ENCODE measurements around the gene FAM222A.

The FAM222A gene

GRCh38 chr12:109767991-109768900 is 54.6 kb downstream of the FAM222A start:
- ATAC-seq (replicated peaks; ENCODE audit: extremely low read depth, poor library complexity, severe bottlenecking), result no peak
- H3K36me3 Mint-ChIP-seq (ENCODE audit: insufficient read depth), result peaks cover 1% of the 10 kb centered on the region
- H3K27ac Mint-ChIP-seq (ENCODE audit: low read depth), result no peak overlapping the region
- no peak for DNase-seq (ENCODE audit: low spot score in 2 of 2)
- no peak overlapping the region for H3K4me3 Mint-ChIP-seq
- H3K9me3 Mint-ChIP-seq, result no peaks in the 10 kb centered on the region
- H3K4me1 Mint-ChIP-seq, result no peaks in the 10 kb centered on the region
- no peaks in the 10 kb centered on the region for H3K27me3 Mint-ChIP-seq

- no peak for DNase-seq (ENCODE audit: low spot score in 2 of 2)
- Mint-ChIP-seq H3K27me3 (no peaks in the 10 kb centered on the region), H3K4me1 (no peaks in the 10 kb centered on the region), H3K27ac (ENCODE audit: low read depth) (no peak overlapping the region), H3K9me3 (no peaks in the 10 kb centered on the region), H3K36me3 (ENCODE audit: insufficient read depth) (peaks cover 1% of the 10 kb centered on the region), H3K4me3 (no peak overlapping the region)
- no peak for ATAC-seq (replicated peaks; ENCODE audit: extremely low read depth, poor library complexity, severe bottlenecking)
Observed at GRCh38 chr12:109768901-109769670, 55.5 kb downstream of the FAM222A start.

DNA sequence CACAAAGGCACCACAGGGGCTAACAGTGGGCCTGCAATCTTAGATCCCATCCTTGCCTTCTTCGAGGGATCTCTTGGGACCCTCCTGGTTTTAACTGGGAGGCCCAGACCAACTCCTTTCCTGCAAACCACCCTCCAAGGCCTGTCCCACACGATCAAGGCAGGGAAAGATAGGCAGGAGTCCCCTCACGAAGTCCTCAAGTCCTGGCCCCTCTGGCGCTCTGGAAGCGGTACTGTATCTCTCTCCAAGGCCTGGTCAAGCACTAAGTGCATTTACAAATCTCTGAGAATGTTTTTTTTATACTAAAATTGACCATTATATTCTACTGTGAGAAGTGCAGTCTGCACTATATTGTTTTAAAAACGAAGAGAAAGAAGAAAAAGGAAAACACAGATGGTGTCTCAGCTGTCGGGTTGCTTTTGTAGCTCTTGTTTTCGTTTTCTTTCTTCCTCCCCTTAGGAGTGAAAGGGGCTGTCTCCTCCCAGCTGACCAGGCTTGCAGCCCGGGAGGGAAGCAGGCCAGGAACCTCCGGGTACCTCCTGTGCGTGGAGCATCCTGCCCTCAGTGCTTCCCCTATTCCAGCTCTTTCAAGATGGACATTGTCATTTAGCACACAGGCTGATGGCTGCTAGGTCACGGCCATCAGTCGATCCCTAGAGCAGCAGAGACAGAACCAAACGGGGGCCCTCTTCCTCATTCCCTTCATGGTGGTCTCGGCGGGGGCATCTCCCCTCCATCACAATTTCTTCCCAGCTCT is 56.7 kb downstream of the FAM222A start:
- no peak for ATAC-seq (replicated peaks; ENCODE audit: extremely low read depth, poor library complexity, severe bottlenecking)
- no peaks in the 10 kb centered on the region for H3K4me1 Mint-ChIP-seq

DNA sequence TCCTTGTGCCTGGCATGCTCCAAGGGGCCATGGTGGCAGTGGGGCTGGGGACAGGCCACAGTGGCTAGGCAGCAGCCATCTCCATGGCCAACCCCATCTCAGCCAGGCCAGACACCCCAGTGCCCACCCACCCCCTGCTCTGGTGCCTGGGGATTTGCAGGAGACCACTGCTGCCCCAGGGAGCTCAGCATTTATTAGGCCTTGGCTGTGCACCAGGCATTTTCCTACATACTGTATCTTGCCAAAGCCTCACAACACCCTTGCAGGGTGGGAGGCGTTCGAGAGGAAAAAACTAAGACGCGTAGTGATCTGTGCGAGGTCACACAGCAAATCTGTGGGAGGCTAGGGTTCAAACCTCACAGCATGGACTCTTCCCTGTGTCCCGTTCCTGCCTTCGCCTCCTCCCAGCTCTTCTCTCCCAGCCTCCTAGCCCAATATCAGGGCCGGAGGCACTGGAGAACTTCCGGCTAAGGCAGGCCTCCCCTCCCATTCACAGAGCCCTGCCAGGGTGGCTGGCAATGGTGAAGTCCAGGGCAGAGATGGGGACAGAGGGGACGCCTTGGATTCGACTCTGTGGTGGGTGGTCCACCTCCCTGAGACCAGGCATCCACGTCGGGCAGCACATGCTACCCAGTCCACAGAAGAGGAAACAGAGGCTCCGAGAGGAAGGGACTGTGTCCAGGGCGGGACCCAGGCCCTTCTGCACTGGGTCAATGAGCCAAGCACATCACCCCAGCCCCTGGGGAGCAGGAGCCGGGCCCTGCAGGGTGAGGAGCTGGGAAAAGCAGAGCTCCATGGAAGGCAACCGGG is 57.4 kb downstream of the FAM222A start:
- H3K4me1 Mint-ChIP-seq, result no peaks in the 10 kb centered on the region
- DNase-seq (ENCODE audit: low spot score in 2 of 2) (no peak), ATAC-seq (replicated peaks; ENCODE audit: extremely low read depth, poor library complexity, severe bottlenecking) (no peak)
- H3K4me3 Mint-ChIP-seq, result no peak overlapping the region
- H3K27ac Mint-ChIP-seq (ENCODE audit: low read depth), result no peak overlapping the region
- H3K9me3 Mint-ChIP-seq, result no peaks in the 10 kb centered on the region
- H3K27me3 Mint-ChIP-seq, result no peaks in the 10 kb centered on the region
- peaks cover 1% of the 10 kb centered on the region for H3K36me3 Mint-ChIP-seq (ENCODE audit: insufficient read depth)

More for the DNA sequence above, 56.7 kb downstream of the FAM222A start:
- no peaks in the 10 kb centered on the region for H3K27me3 Mint-ChIP-seq
- no peaks in the 10 kb centered on the region for H3K9me3 Mint-ChIP-seq
- H3K27ac Mint-ChIP-seq (ENCODE audit: low read depth), result no peak overlapping the region
- peaks cover 1% of the 10 kb centered on the region for H3K36me3 Mint-ChIP-seq (ENCODE audit: insufficient read depth)
- H3K4me3 Mint-ChIP-seq, result no peak overlapping the region
- DNase-seq (ENCODE audit: low spot score in 2 of 2), result no peak

- H3K36me3 Mint-ChIP-seq (ENCODE audit: insufficient read depth), result peaks cover 1% of the 10 kb centered on the region
- no peak for DNase-seq (ENCODE audit: low spot score in 2 of 2)
- no peak for ATAC-seq (replicated peaks; ENCODE audit: extremely low read depth, poor library complexity, severe bottlenecking)
- no peaks in the 10 kb centered on the region for H3K9me3 Mint-ChIP-seq
- H3K4me3 Mint-ChIP-seq, result no peak overlapping the region
- H3K4me1 Mint-ChIP-seq, result no peaks in the 10 kb centered on the region
- H3K27ac Mint-ChIP-seq (ENCODE audit: low read depth), result no peak overlapping the region
- H3K27me3 Mint-ChIP-seq, result no peaks in the 10 kb centered on the region
Observed at GRCh38 chr12:109771746-109772621, 58.4 kb downstream of the FAM222A start.

DNA sequence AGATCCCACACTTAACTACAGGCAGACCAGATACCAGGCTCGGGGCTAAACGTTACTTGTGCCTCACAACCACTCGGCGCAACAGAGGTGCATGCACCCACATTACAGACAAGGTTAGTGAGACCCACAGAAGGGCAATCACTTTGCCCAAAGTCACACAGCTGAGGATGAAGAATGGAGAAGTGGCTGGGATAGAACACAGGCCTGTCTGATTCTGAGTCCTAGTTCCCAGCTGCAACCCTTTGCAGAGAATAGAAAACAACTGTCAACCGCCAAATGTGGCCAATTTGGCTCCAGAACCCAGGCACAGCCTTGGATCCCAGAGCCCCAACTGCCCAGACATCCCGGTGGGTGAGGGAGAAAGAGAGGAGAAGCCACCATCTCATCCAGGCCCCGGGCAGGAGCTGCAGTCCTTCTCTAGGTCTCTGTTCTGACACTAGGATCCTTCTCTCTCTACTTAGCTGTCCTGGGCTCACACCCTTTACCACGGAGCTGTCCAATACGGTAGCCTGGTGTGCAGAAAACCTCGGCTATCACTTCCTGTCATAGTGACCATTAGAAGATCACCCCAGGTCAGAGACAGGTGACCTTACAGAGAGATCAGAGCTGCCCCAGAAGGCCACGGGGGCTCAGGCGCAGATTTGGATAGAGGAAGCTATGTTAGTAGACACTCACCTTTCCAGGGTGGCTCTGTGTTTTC is 59.1 kb downstream of the FAM222A start:
- H3K9me3 Mint-ChIP-seq, result no peaks in the 10 kb centered on the region
- H3K4me1 Mint-ChIP-seq, result peaks cover 6% of the 10 kb centered on the region
- DNase-seq (ENCODE audit: low spot score in 2 of 2), result no peak
- peaks cover 1% of the 10 kb centered on the region for H3K36me3 Mint-ChIP-seq (ENCODE audit: insufficient read depth)
- H3K27me3 Mint-ChIP-seq, result no peaks in the 10 kb centered on the region
- H3K4me3 Mint-ChIP-seq, result no peak overlapping the region
- ATAC-seq (replicated peaks; ENCODE audit: extremely low read depth, poor library complexity, severe bottlenecking), result no peak
- H3K27ac Mint-ChIP-seq (ENCODE audit: low read depth), result no peak overlapping the region

DNA sequence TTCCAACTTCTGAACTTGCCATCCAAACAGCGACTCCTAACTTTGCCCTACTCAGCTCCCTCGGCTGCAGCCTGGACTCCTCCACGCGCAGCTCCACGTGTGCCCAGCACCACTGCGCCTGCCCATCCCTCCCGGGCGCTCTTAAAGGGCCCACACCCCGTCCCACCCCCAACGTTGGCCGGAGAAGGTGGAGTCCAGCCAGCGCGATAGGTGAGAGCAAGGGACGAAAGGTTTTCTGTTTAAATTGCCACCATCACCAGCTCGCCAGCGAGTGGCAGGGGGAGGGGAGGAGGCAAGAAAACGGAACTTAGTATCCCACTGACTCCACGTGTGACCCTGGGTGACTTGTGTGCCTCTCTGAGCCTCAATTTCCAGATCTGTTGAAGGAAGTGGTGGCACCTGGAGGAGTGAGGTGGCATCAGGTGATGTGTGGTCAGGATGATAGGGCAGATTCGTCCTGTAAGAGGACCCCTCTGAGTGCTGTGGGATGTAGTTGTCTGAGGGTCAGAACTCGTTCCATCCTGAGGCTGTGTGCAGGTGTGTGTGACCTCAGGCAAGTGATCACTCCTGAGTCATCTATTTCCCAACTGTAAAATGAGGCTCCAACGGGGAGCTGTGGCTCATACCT is 59.9 kb downstream of the FAM222A start:
- H3K27me3 Mint-ChIP-seq, result no peaks in the 10 kb centered on the region
- no peak overlapping the region for H3K4me3 Mint-ChIP-seq
- peaks cover 7% of the 10 kb centered on the region for H3K4me1 Mint-ChIP-seq
- no peak overlapping the region for H3K27ac Mint-ChIP-seq (ENCODE audit: low read depth)
- DNase-seq (ENCODE audit: low spot score in 2 of 2), result no peak
- peaks cover 1% of the 10 kb centered on the region for H3K36me3 Mint-ChIP-seq (ENCODE audit: insufficient read depth)
- ATAC-seq (replicated peaks; ENCODE audit: extremely low read depth, poor library complexity, severe bottlenecking), result no peak
- H3K9me3 Mint-ChIP-seq, result no peaks in the 10 kb centered on the region

DNA sequence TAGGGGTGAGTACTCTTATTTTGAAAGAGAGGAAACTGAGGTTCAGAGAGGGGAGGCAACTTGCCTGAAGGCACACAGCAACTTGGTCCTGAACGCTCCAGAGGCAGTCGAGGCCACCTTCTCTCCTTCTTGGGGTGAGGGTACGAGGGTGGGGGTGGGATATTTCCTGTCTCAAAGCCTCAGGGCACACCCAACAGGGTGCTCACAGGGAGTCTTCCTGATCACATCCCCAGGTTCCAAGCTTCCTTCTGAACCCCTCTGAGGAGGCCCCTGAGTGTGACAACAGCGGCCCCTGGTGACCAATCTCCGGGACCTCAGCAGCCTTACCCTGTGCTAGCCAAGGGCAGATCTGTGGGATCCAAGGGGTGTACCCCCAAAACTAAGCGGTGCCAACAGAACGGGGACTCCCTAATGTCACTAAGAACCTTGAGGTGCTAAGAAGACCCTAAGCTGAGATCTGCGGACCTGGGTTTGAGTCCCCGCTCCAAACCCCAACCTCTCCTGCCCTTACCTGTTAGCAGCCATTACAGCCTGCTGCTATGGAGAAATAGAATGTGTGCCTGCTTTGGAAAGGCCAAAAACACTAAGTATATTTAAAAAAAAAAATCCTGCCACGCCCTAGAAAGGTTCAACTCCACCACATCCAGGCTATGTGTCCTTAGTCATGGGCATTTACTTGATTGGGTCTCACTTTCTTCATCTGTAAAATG is 61.7 kb downstream of the FAM222A start:
- H3K4me1 Mint-ChIP-seq, result peaks cover 7% of the 10 kb centered on the region
- H3K27me3 Mint-ChIP-seq, result no peaks in the 10 kb centered on the region
- H3K27ac Mint-ChIP-seq (ENCODE audit: low read depth), result no peak overlapping the region
- peak; percentile 49 to 62 for DNase-seq (ENCODE audit: low spot score in 2 of 2)
- no peak overlapping the region for H3K4me3 Mint-ChIP-seq
- peaks cover 3% of the 10 kb centered on the region for H3K36me3 Mint-ChIP-seq (ENCODE audit: insufficient read depth)
- no peaks in the 10 kb centered on the region for H3K9me3 Mint-ChIP-seq
- peak; percentile 72 for ATAC-seq (replicated peaks; ENCODE audit: extremely low read depth, poor library complexity, severe bottlenecking)

DNA sequence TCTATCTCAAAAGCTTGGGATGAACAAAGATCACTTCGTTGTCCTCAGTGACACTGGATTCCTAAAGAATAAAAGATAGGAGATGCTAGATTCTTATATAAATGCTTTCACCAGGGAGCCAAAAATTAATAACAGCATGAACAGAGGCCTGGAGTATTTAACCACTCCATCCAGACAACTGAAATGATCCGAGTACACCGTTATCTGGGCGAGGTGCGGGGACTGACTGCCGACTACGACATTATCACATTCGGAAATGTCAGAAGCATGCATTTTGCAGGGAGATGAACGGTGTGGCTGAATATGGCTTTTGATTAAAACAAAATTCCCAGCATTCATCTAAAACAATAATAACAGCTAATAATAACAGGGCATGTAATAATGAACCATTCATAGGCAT is 63.0 kb downstream of the FAM222A start:
- no peak overlapping the region for H3K4me3 Mint-ChIP-seq
- no peak for ATAC-seq (replicated peaks; ENCODE audit: extremely low read depth, poor library complexity, severe bottlenecking)
- H3K27ac Mint-ChIP-seq (ENCODE audit: low read depth), result no peak overlapping the region
- no peaks in the 10 kb centered on the region for H3K27me3 Mint-ChIP-seq
- H3K9me3 Mint-ChIP-seq, result no peaks in the 10 kb centered on the region
- peaks cover 3% of the 10 kb centered on the region for H3K36me3 Mint-ChIP-seq (ENCODE audit: insufficient read depth)
- H3K4me1 Mint-ChIP-seq, result peaks cover 7% of the 10 kb centered on the region
- no peak for DNase-seq (ENCODE audit: low spot score in 2 of 2)

GRCh38 chr12:109777544-109777943 is 63.9 kb downstream of the FAM222A start:
- H3K27ac Mint-ChIP-seq (ENCODE audit: low read depth), result peak overlapping the region; percentile 29
- ATAC-seq (replicated peaks; ENCODE audit: extremely low read depth, poor library complexity, severe bottlenecking), result peak; percentile 62

More at GRCh38 chr12:109777544-109777943, 63.9 kb downstream of the FAM222A start:
- Mint-ChIP-seq H3K4me1 (peaks cover 7% of the 10 kb centered on the region), H3K36me3 (ENCODE audit: insufficient read depth) (peaks cover 2% of the 10 kb centered on the region), H3K4me3 (peak overlapping the region; percentile 42), H3K9me3 (no peaks in the 10 kb centered on the region), H3K27me3 (peaks cover 5% of the 10 kb centered on the region)
- DNase-seq (ENCODE audit: low spot score in 2 of 2), result no peak
